ENCODE results near the gene NKTR. TPM values are rescaled to one million over a fixed set of nuclear protein-coding genes. Genes with fewer than 3 reads are reported as not detected.
A peak's percentile ranks its signal among the peaks of the same experiment; 100 is the strongest.

Gene NKTR
- total and polyA plus RNA-seq, 2 of the 13 experiments (the other 11 are each of a cell fraction or from before 2014, with no cell fraction given): 41.3 to 59.6 TPM

DNA sequence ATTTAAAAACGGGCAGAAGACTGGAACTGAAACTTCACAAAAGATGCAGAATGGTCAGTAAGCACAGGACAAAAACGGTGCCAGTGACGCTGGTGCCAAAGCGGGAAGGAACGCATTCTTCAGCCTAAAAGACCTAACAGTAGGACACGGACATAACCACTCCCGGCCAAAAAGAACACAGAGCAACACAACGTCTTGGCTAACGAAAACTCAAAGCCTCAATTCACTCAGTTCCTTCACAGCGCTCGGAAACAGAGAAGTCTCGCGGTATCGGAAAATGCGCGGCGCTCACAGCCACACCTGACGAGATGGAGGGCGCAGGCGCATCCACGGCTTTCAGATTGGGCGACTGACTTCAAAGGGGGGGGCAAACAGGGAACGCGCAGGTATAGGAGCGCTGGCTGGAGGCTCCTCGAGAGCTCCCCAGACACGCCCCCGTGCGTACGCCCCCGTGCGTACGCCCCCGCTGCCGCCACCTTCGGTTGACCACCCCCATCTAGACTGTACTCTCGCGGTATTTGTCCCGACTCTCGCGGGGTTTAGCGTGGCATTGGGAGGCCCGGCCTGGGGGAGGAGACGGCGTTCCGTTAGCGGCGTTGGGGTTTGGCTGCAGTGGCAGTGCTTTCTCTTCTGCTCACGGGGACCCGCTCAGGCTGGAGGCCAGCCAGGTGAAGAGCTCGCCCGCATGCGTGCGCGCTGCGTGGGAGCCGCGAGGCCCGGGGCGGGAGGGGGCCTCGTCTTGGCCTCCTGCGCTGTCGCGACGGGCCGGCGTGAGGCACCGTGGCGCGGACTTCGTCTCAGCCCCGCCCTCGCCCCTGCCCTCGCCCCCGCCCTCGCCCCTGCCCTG is at the start of gene NKTR (continued):
- TF ChIP-seq, protein P1, sequence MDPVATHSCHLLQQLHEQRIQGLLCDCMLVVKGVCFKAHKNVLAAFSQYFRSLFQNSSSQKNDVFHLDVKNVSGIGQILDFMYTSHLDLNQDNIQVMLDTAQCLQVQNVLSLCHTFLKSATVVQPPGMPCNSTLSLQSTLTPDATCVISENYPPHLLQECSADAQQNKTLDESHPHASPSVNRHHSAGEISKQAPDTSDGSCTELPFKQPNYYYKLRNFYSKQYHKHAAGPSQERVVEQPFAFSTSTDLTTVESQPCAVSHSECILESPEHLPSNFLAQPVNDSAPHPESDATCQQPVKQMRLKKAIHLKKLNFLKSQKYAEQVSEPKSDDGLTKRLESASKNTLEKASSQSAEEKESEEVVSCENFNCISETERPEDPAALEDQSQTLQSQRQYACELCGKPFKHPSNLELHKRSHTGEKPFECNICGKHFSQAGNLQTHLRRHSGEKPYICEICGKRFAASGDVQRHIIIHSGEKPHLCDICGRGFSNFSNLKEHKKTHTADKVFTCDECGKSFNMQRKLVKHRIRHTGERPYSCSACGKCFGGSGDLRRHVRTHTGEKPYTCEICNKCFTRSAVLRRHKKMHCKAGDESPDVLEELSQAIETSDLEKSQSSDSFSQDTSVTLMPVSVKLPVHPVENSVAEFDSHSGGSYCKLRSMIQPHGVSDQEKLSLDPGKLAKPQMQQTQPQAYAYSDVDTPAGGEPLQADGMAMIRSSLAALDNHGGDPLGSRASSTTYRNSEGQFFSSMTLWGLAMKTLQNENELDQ (CRISPR knock-in tag; IDR thresholded peaks at IDR 0.05; ENCODE audit: borderline replicate concordance): no peak
- TF ChIP-seq, protein P2, sequence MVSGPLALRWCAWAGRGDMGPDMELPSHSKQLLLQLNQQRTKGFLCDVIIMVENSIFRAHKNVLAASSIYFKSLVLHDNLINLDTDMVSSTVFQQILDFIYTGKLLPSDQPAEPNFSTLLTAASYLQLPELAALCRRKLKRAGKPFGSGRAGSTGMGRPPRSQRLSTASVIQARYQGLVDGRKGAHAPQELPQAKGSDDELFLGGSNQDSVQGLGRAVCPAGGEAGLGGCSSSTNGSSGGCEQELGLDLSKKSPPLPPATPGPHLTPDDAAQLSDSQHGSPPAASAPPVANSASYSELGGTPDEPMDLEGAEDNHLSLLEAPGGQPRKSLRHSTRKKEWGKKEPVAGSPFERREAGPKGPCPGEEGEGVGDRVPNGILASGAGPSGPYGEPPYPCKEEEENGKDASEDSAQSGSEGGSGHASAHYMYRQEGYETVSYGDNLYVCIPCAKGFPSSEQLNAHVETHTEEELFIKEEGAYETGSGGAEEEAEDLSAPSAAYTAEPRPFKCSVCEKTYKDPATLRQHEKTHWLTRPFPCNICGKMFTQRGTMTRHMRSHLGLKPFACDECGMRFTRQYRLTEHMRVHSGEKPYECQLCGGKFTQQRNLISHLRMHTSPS (CRISPR knock-in tag; IDR thresholded peaks at IDR 0.05; ENCODE audit: low read depth): no peak
- TF ChIP-seq SP1 (IDR thresholded peaks at IDR 0.05) (peak; percentile 71; the same call in 1 of the 2 replicates), SP1 (CRISPR knock-in tag; IDR thresholded peaks at IDR 0.05) (peak; percentile 74), CENPT (CRISPR knock-in tag; IDR thresholded peaks at IDR 0.05; ENCODE audit: low read depth) (no peak), SETDB1 (CRISPR knock-in tag; IDR thresholded peaks at IDR 0.05; ENCODE audit: borderline replicate concordance) (no peak), SMC3 (IDR thresholded peaks at IDR 0.05; ENCODE audit: low read length) (no peak), CHCHD3 (CRISPR knock-in tag; IDR thresholded peaks at IDR 0.05) (no peak), ZFP90 (CRISPR knock-in tag; IDR thresholded peaks at IDR 0.05; ENCODE audit: borderline replicate concordance) (peak; percentile 38; the same call in 1 of the 2 replicates), ZNF350 (CRISPR knock-in tag; IDR thresholded peaks at IDR 0.05; ENCODE audit: borderline replicate concordance, low read depth) (no peak; the same call in 1 of the 2 replicates), ZFP1 (CRISPR knock-in tag; IDR thresholded peaks at IDR 0.05) (peak; percentile 73; the same call in 1 of the 2 replicates), SOX13 (IDR thresholded peaks at IDR 0.05) (no peak), SOX13 (CRISPR knock-in tag; conservative IDR thresholded peaks at IDR 0.05 in 1 of 2, IDR thresholded peaks at IDR 0.05 in 1 of 2) (no peak)
- TF ChIP-seq, protein P3, sequence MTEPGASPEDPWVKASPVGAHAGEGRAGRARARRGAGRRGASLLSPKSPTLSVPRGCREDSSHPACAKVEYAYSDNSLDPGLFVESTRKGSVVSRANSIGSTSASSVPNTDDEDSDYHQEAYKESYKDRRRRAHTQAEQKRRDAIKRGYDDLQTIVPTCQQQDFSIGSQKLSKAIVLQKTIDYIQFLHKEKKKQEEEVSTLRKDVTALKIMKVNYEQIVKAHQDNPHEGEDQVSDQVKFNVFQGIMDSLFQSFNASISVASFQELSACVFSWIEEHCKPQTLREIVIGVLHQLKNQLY (CRISPR knock-in tag; IDR thresholded peaks at IDR 0.05): peak; percentile 21; the same call in 1 of the 2 replicates
- TF ChIP-seq, protein P4, sequence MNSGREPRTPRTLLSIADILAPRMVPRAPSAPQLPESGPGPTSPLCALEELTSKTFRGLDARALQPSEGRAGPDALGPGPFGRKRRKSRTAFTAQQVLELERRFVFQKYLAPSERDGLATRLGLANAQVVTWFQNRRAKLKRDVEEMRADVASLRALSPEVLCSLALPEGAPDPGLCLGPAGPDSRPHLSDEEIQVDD (CRISPR knock-in tag; IDR thresholded peaks at IDR 0.05; ENCODE audit: borderline replicate concordance): 0 out of 2 replicates have a peak, but pooled peaks have one; percentile 77
- TF ChIP-seq, protein P5, sequence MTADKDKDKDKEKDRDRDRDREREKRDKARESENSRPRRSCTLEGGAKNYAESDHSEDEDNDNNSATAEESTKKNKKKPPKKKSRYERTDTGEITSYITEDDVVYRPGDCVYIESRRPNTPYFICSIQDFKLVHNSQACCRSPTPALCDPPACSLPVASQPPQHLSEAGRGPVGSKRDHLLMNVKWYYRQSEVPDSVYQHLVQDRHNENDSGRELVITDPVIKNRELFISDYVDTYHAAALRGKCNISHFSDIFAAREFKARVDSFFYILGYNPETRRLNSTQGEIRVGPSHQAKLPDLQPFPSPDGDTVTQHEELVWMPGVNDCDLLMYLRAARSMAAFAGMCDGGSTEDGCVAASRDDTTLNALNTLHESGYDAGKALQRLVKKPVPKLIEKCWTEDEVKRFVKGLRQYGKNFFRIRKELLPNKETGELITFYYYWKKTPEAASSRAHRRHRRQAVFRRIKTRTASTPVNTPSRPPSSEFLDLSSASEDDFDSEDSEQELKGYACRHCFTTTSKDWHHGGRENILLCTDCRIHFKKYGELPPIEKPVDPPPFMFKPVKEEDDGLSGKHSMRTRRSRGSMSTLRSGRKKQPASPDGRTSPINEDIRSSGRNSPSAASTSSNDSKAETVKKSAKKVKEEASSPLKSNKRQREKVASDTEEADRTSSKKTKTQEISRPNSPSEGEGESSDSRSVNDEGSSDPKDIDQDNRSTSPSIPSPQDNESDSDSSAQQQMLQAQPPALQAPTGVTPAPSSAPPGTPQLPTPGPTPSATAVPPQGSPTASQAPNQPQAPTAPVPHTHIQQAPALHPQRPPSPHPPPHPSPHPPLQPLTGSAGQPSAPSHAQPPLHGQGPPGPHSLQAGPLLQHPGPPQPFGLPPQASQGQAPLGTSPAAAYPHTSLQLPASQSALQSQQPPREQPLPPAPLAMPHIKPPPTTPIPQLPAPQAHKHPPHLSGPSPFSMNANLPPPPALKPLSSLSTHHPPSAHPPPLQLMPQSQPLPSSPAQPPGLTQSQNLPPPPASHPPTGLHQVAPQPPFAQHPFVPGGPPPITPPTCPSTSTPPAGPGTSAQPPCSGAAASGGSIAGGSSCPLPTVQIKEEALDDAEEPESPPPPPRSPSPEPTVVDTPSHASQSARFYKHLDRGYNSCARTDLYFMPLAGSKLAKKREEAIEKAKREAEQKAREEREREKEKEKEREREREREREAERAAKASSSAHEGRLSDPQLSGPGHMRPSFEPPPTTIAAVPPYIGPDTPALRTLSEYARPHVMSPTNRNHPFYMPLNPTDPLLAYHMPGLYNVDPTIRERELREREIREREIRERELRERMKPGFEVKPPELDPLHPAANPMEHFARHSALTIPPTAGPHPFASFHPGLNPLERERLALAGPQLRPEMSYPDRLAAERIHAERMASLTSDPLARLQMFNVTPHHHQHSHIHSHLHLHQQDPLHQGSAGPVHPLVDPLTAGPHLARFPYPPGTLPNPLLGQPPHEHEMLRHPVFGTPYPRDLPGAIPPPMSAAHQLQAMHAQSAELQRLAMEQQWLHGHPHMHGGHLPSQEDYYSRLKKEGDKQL (CRISPR knock-in tag; IDR thresholded peaks at IDR 0.05; ENCODE audit: low read depth): peak; percentile 33; the same call in 1 of the 2 replicates
- TF ChIP-seq, protein P6, sequence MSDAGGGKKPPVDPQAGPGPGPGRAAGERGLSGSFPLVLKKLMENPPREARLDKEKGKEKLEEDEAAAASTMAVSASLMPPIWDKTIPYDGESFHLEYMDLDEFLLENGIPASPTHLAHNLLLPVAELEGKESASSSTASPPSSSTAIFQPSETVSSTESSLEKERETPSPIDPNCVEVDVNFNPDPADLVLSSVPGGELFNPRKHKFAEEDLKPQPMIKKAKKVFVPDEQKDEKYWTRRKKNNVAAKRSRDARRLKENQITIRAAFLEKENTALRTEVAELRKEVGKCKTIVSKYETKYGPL (CRISPR knock-in tag; IDR thresholded peaks at IDR 0.05): no peak
